Ishikawa (cell line): ENCODE measurements around the gene PIP5K1C.

Source experiments
- CEBPB ChIP-seq: IDR thresholded peaks from 2 replicates; pipeline ENCODE4 v1.6.1; 2012
- EP300 ChIP-seq: IDR thresholded peaks from 2 replicates; pipeline ENCODE4 v1.6.1; 2012; ENCODE audit warnings: borderline replicate concordance
- FOXM1 ChIP-seq: IDR thresholded peaks from 2 replicates; pipeline ENCODE4 v1.6.1; 2012; ENCODE audit warnings: low read depth, borderline replicate concordance
- RAD21 ChIP-seq: IDR thresholded peaks from 2 replicates; pipeline ENCODE4 v1.6.1; 2012; ENCODE audit warnings: low read depth
- TAF1 ChIP-seq: IDR thresholded peaks from 2 replicates; pipeline ENCODE4 v1.6.1; 2012; ENCODE audit warnings: low read depth, mild to moderate bottlenecking
- TCF12 ChIP-seq: IDR thresholded peaks from 2 replicates; pipeline ENCODE4 v1.6.1; 2012; ENCODE audit warnings: low read depth
- YY1 ChIP-seq: IDR thresholded peaks from 2 replicates; pipeline ENCODE4 v1.6.1; 2012; ENCODE audit warnings: low read depth
- ZBTB7A ChIP-seq: IDR thresholded peaks from 2 replicates; pipeline ENCODE4 v1.6.1; 2012; ENCODE audit warnings: low read depth
- TF ChIP-seq, protein P1 (sequence below): IDR thresholded peaks from 2 replicates; pipeline ENCODE4 v1.6.1; 2012

GRCh38 chr19:3612330-3612729 is 87.9 kb downstream of the PIP5K1C start:
- TF ChIP-seq EP300 (no peak), FOXM1 (no peak), YY1 (no peak), ZBTB7A (no peak), CEBPB (no peak), TAF1 (no peak), RAD21 (no peak), TCF12 (no peak)
- TF ChIP-seq, protein P1, sequence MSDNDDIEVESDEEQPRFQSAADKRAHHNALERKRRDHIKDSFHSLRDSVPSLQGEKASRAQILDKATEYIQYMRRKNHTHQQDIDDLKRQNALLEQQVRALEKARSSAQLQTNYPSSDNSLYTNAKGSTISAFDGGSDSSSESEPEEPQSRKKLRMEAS: no peak
